NCI-H510A (cell line): Measurements from ENCODE around the gene KIF13A.
"Not testable (repeated sequence)": the region's sequence is repeated elsewhere in the genome, so short reads cannot be mapped to it uniquely, and the experiment has no call there.

ENCODE experiments used
- DNase-seq: peaks from one replicate; lab custom pipeline; 2025; lab: John Stamatoyannopoulos, UW

The KIF13A gene

GRCh38 chr6:17900011-17900410 lies 87.4 kb downstream of the KIF13A start:
- no peak for DNase-seq

DNA sequence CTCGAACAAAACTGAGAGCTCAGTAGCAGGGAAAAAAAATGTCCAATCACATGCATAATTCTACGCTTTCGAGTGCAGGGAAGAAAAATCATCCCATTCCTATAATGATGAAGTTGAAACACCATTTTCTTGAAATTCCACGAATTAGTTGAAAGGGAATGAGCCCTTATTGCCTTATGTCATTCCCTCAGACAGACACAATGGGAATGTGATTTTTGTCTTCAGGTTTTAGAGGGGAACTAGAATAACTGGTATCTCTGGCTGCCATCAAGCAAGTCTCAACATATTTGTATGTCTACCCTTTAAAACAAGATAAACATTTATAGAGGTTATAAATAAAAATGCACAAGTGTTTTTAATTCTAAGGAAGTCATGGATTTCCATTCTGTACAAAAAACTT lies 87.9 kb downstream of the KIF13A start:
- DNase-seq = no peak

DNA sequence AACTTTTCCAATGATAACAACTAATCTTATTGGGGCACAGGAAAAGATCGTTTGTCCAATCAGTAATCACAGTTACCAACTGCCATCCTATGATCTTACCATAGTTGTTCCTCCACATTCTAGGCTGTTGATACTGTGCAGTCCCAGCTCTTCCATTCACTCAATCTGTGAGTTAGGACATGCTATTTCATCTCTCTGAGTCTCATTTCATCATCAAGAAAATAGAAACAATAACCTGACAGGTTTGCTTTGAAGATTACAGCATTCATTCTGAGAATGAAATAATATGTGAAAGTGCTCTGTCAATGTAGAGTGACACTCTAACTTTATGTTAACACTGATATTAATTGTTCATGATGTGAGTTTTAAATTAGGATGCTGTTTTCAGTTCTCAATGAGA lies 89.8 kb downstream of the KIF13A start:
- no peak for DNase-seq

GRCh38 chr6:17894905-17895304 lies 92.5 kb downstream of the KIF13A start:
- no peak for DNase-seq

- no peak for DNase-seq
Observed at GRCh38 chr6:17894191-17894590, 93.2 kb downstream of the KIF13A start.

DNA sequence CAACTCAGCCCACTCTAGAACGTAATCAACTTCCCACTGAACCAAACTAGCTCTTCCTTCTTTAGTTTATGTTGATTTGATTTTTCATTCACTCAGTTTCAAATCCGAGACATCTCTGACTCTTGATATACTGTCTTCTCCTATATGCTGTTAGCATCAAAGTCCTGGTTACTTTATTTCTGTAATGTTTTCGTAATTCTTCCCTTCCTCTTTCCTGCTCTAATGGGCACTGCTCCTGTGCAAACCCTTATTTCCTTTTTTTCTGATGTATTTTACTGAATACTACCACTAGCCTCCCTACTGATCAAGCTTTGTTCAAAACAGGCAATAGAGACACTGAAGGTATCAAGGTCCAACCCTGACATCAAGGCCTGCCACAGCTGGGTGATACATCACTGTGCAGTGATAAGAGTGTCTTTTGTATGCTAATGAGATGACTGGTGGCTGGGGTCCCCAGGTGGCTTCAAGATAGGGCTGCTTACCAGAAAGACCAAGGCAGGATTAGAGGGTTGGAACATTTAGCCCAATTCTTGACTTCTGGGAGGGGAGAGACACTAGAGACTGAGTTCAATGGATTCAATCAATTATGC lies 95.2 kb downstream of the KIF13A start:
- DNase-seq = no peak

- no peak for DNase-seq
Observed at GRCh38 chr6:17890309-17890708, 97.1 kb downstream of the KIF13A start.

DNA sequence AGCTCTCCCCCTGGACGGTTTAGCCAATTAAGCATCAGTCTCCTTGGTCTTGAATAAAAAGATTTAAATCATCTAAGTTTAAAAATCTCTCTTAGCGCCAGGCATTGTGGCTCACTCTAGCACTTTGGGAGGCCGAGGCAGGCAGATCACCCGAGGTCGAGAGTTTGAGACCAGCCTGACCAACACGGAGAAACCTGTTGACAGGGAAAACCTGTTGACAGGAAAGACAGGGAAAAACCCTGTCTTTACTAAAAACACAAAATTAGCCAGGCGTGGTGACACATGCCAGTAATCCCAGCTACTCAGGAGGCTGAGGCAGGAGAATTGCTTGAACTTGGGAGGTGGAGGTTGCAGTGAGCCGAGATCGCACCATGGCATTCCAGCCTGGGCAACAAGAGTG lies 97.7 kb downstream of the KIF13A start:
- not testable (repeated sequence) for DNase-seq

DNA sequence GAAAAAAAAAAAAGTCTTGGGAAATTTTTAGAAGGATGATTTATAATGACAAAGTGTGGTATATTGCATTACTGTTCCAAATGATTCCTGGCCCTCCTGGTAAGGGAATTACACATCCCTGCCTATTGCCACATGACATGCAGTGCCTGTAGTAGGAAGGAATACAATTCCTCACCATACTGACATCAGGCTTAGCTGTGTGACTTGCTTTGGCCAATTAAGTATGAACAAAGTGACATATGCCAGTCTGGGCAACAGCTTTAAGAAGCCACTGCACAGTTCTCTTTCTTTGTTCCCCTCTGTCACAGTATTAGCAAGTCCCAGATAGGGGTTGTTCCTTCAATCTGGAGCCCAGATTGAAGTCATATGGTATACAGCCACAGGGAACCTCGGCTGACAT lies 100.5 kb downstream of the KIF13A start:
- DNase-seq = no peak

DNA sequence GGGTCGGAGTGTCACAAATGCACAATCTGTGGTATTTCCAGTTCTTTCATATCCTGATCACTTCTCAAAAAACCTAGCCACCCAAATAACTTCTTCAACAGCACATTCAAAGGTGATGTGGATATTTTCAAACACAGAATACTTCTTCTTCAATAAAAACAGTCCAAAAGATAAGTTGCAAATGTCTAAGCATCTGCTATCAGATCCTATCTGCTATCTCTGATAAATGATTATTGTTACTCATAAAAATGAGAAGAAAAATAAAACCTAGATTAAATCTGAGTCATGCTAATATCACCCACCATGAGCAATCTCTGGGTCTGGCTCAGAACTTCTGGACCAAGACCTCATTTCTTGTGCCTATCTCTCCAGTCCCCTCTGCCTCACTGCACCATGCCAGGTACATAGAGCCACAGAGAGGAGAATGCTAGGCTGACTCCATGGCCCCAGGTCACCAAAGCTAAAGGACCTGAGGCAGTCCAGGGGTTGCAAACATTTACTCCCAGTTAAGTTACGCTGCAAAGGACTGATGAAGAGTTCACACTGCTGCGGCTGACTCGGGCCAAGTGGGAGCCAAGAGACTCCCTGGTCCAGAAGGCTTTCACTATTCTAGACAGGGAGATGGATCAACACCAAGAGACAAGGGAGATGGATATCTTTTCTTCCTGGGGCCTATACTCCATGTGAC lies 101.4 kb downstream of the KIF13A start:
- no peak for DNase-seq

- no peak for DNase-seq
Observed at GRCh38 chr6:17884498-17885478, 102.6 kb downstream of the KIF13A start.

GRCh38 chr6:17883665-17884497 lies 103.6 kb downstream of the KIF13A start:
- DNase-seq = no peak

- DNase-seq = no peak
Observed at GRCh38 chr6:17881085-17881858, 106.2 kb downstream of the KIF13A start.

GRCh38 chr6:17879184-17879583 lies 108.3 kb downstream of the KIF13A start:
- DNase-seq = no peak

- no peak for DNase-seq
Observed at GRCh38 chr6:17878734-17879133, 108.7 kb downstream of the KIF13A start.

DNA sequence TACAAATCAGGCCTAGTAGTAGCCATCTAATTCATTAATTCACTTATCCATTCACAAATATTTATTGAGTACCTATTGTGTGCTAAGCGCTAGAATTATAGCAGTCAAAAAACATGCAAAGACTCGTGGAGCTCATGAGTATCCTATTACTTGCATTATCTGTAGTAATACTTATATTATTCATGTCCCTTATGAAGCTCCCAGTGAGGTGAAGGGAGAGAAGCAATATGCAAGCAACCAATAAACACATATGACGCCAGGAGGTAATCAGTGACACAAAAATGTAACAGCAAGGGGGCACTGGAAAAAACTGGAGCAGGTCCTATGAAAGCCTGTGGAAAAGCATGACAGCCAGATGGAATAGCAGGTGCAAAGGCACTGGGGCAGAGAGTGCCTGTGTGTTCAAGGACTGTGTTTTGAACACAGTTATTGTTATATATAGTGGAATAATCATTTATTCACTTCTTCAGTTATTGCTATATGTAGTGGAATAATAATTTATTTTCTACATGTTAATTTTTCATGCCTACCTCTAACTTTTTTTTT lies 109.5 kb downstream of the KIF13A start:
- no peak for DNase-seq

DNA sequence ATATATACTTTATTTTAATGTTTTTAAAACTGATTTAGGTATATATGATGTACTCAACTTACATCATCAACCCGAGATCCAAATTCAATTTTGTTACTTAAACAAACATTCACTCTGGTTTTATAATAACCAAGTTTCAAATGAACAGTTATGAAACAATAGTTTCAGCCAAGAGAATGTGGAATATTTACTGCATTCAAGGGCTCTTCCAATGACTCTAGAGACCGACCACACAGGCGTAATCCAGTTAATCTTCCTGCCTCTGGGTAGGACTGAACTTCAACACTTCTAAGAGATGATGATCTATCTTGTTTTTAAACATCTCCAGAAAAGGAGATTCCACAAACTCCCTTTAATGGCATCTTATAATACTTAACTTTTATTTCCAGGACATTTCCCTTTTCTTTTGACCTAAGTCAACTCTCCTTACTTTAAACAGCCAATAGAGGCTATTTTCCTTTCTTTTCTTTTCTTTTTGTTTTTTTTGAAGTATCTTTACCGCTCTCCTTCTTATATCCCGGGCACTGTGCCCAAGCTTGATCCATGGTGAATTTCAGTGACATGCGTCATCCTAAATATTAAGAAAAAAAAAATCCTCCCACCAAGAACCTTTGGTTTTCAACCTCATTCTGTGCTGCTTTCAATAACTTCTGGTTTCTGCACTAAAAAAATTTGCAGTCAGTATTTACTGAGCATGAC lies 110.1 kb downstream of the KIF13A start:
- no peak for DNase-seq

DNA sequence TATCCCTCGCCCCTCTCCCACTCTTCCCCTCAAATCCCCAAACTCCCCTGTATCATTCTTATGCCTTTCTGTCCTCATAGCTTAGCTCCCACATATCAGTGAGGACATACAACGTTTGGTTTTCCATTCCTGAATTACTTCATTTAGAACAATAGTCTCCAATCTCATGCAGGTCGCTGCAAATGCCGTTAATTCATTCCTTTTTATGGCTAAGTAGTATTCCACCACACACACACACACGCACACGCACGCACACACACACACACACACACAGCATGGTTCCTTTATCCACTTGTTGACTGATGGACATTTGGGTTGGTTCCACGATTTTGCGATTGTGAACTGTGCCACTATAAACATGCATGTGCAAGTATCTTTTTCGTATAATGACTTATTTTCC lies 112.7 kb downstream of the KIF13A start:
- DNase-seq = no peak

DNA sequence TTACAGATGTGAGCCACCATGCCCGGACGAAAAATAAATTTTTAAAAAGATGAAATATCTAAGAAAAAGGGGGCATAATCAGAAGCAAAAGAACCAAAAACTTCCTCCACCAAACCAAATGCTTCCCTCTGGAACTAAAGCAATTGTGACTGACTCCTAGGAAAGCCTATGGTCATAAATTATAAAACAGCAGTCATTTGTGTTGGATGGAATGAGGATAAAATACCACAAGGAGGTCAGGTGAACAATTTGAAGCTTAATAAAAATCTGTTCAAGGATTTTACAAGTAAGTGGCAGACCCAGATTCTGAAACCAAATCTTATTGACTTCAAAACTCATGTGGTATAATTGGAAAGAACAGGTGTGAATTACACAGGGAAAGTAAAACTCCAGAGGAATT lies 114.5 kb downstream of the KIF13A start:
- DNase-seq = no peak

GRCh38 chr6:17871836-17872235 lies 115.6 kb downstream of the KIF13A start:
- no peak for DNase-seq
